ENCODE results near the gene DNAH6.

DNA sequence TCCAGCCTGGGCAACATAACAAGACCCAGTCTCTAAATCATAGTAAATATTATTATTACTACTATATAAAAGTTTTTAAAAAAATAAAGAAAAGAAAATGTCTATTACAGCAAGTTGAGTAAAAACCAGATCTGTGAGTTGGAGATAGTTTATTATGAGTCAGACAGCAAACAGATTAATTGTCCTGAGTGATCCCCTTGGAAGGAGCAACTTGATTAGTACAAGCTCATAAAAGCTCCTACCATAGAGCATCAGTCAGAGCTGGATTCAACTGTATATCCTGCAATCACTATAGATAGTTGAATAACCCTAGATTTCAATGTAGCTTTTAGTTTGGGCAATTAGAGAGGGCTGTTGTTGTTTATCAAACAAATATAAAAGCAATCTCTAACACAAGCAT is 280.5 kb downstream of the DNAH6 start:
- TF ChIP-seq CTCF (conservative IDR thresholded peaks at IDR 0.05; ENCODE audit: low read depth, low read length) (no peak), EZH2 (IDR thresholded peaks at IDR 0.05; ENCODE audit: borderline replicate concordance, low read depth, low read length, poor library complexity, severe bottlenecking) (no peak)
